GM12875 (cell line): ENCODE data around the gene SLC30A7.

ENCODE experiments used
- H3K4me3 ChIP-seq: one replicate; pipeline ENCODE4 v1.5.1; 2011; ENCODE audit warnings: low read depth, low read length, control low read depth
- TF ChIP-seq, protein P1 (sequence below): IDR thresholded peaks from 2 replicates; pipeline ENCODE4 v1.5.1; 2011; ENCODE audit warnings: low read depth, mild to moderate bottlenecking, control low read depth, inconsistent platforms, low read length, moderate library complexity, borderline replicate concordance; ENCODE audit not compliant: insufficient read depth

SLC30A7 gene

DNA sequence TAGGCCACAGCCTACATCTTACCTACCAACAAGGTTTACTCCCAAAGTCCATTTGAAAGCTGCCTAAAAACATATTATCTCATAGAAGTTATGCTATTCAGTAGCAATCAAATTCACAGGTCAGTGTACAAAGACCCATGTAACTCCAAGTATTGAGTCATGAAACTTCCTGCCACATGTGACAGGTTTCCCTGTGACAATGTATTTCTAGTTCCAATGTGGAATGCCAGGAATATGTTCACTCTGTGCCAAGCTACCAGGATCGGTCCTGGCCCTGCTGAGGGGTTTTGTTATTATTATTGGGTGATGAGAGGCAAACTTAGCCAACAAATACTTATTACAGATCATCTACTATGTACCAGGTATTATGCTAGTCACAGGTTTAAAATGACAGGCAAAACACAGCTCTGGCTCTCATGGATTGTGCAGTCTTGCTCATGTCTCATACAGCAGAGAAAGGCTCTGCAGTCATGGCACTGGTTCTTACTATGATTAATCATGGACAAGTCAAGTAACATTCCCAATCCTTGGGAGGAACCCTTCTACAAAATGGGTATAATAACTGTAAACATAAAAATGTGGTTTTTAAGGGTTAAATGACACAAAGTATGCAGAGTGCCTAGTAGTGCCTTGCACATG, 107.2 kb downstream of the SLC30A7 start:
- TF ChIP-seq, protein P1, sequence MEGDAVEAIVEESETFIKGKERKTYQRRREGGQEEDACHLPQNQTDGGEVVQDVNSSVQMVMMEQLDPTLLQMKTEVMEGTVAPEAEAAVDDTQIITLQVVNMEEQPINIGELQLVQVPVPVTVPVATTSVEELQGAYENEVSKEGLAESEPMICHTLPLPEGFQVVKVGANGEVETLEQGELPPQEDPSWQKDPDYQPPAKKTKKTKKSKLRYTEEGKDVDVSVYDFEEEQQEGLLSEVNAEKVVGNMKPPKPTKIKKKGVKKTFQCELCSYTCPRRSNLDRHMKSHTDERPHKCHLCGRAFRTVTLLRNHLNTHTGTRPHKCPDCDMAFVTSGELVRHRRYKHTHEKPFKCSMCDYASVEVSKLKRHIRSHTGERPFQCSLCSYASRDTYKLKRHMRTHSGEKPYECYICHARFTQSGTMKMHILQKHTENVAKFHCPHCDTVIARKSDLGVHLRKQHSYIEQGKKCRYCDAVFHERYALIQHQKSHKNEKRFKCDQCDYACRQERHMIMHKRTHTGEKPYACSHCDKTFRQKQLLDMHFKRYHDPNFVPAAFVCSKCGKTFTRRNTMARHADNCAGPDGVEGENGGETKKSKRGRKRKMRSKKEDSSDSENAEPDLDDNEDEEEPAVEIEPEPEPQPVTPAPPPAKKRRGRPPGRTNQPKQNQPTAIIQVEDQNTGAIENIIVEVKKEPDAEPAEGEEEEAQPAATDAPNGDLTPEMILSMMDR, result no peak
- no peak overlapping the region for H3K4me3 ChIP-seq

DNA sequence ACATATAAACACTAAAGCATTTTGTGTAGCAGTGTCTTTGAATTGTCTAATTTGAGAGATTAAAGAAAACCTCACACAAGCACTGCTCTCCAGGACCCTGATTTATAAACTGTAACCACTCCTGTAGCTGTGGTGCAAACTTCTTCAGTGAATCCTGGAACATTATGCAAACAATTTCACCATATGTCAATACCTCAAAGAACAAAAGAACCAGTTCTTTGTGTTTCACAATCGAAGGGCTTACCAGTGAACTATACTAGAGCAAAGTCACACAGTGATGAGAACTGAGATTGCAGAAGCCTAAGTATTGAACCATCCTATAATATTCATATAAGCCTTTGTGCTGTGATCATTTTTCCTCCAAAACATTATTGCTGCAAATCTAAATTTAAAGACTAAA, 108.2 kb downstream of the SLC30A7 start:
- TF ChIP-seq, protein P1, result no peak
- H3K4me3 ChIP-seq, result no peak overlapping the region

DNA sequence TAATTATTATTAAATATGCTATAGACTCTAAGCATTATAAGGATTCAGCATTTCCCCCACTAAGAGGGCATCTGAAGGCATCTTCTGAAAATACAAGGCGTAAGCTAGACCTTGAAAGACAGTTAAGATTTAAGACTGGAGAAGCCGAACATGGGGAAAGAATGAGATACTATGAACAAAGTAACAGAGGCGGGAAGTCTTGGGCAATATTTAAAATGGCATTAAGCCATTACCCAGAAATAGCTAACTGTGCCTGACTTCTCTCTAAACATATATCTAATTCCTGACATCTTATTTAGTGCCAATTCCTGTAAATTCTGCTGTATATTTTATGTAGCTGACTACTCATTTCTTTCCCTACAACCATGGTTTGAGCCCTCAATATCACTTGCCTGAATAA, 108.8 kb downstream of the SLC30A7 start:
- TF ChIP-seq, protein P1, result no peak
- H3K4me3 ChIP-seq, result no peak overlapping the region

DNA sequence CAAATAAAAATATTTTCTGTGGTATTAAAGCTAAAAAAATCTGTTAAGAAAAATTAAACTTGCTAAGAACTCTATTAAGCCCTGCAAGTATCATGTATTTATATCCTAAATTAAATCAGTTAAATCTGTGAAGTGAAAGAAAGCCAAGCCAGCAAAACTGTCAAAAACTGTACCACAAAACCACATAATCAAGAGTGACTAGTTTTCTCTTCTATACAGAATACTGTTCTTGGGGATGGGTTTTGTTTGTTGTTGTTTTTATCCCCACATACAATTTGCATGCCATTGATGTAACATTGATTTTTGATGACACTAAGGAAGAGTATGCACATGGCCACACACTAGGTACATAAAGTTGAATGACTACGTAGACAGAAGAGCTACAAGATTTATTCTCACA, 109.3 kb downstream of the SLC30A7 start:
- TF ChIP-seq, protein P1, result no peak

DNA sequence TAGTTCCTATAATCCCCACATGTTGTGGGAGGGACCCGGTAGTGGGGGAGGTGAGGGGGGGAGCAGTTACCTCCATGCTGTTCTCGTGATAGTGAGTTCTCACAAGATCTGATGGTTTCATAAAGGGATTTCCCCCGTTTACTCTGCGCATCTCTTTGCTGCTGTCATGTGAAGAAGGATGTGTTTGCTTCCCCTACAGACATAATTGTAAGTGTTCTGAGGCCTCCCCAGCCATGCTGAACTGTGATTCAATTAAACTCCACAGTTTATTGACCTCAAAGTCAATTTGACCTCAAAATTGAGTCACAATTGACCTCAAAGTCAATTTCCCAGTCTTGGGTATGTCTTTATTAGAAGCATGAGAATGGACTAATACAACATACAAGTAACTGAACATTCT, 110.0 kb downstream of the SLC30A7 start:
- no peak overlapping the region for H3K4me3 ChIP-seq
- TF ChIP-seq, protein P1, result no peak

More for the DNA sequence above, 109.3 kb downstream of the SLC30A7 start:
- H3K4me3 ChIP-seq, result no peak overlapping the region

DNA sequence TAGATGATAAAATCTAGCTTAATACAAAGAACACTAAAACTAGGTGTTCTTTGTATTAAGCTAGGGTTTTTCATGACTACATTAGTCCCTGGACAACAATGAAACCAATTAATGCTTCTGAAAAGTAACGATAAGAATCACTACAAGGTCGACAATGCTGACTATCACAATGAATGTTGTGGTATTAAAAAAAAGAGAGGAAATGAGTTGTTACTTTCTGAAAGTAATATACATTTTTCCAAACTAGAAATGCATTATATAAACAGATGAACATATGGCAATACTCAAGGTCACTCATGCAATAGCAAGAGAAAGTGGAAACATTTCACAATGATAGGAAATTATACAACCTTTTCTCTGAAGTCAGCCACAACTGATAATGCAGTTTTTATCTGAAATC, 110.7 kb downstream of the SLC30A7 start:
- TF ChIP-seq, protein P1, result no peak

DNA sequence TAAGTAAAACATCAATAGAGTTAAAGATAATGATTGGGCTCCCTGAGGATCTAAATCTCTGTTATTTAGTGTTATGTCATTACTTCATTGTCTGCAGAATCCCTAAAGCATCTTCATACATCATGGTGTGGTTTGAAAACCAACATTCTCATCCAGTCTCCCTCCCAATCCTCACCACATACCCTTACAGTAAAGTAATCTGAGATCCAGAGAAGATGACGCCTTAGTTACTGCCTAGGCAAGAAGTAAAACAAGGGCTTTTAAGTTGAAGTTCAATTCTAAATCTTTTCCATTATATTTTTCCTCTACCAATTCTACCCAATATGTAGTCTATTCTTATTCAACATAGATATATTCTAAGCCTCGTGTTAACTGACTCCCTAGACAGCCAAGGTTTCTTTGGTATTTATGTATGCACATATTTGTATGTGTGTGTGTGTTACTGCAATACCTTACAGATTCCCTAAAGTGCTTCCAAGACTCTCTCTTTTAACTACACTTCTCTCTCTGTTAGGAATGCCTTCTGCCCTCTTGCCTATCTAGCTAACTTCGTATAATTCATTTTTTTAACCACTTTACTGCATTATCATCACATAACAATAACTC, 112.4 kb downstream of the SLC30A7 start:
- H3K4me3 ChIP-seq, result no peak overlapping the region
- TF ChIP-seq, protein P1, result no peak

More for the DNA sequence above, 110.7 kb downstream of the SLC30A7 start:
- no peak overlapping the region for H3K4me3 ChIP-seq
